Mononuclear cell (primary cell): ENCODE measurements around the gene FAM47C. TPM values are rescaled to one million over a fixed set of nuclear protein-coding genes. Genes with fewer than 3 reads are reported as not detected.
"Not testable (repeated sequence)": the region's sequence is repeated elsewhere in the genome, so short reads cannot be mapped to it uniquely, and the experiment has no call there.

Source experiments
- H3K27me3 ChIP-seq: 2 replicates; pipeline ENCODE4 v1.6.0; 2011; ENCODE audit warnings: low read length, control low read depth; ENCODE audit not compliant: insufficient read depth
- H3K4me1 ChIP-seq: 2 replicates; pipeline ENCODE4 v1.5.1; 2011; ENCODE audit warnings: mild to moderate bottlenecking, low read length, control low read depth; ENCODE audit not compliant: insufficient read depth
- H3K4me3 ChIP-seq: 2 replicates; pipeline ENCODE4 v1.5.1; 2011; ENCODE audit warnings: mild to moderate bottlenecking, low read length, moderate library complexity
- H3K9me3 ChIP-seq: 2 replicates; pipeline ENCODE4 v1.5.1; 2011; ENCODE audit warnings: low read depth, mild to moderate bottlenecking, control low read depth, low read length
- total RNA-seq: library from RNA; depleted of rRNA; stranded (reverse); fragments of >200 nt; gene quantifications from one replicate; pipeline ENCODE4 v1.2.3, GENCODE V29; 2012

Gene FAM47C
- total RNA-seq, result not detected

- not testable (repeated sequence) for H3K4me1 ChIP-seq, H3K9me3 ChIP-seq, H3K27me3 ChIP-seq, H3K4me3 ChIP-seq
Observed at GRCh38 chrX:37008182-37008581, at the start of gene FAM47C. Gene FAM47C (plus strand): TSS chrX:37008366. CDS start chrX:37008411, 45 bp downstream.

- H3K9me3 ChIP-seq, result no peaks in the 10 kb centered on the region
- no peaks in the 10 kb centered on the region for H3K4me1 ChIP-seq
- no peak overlapping the region for H3K4me3 ChIP-seq
- H3K27me3 ChIP-seq, result peaks cover 13% of the 10 kb centered on the region
Observed at GRCh38 chrX:36961590-36961989, 46.6 kb upstream of the FAM47C start.

DNA sequence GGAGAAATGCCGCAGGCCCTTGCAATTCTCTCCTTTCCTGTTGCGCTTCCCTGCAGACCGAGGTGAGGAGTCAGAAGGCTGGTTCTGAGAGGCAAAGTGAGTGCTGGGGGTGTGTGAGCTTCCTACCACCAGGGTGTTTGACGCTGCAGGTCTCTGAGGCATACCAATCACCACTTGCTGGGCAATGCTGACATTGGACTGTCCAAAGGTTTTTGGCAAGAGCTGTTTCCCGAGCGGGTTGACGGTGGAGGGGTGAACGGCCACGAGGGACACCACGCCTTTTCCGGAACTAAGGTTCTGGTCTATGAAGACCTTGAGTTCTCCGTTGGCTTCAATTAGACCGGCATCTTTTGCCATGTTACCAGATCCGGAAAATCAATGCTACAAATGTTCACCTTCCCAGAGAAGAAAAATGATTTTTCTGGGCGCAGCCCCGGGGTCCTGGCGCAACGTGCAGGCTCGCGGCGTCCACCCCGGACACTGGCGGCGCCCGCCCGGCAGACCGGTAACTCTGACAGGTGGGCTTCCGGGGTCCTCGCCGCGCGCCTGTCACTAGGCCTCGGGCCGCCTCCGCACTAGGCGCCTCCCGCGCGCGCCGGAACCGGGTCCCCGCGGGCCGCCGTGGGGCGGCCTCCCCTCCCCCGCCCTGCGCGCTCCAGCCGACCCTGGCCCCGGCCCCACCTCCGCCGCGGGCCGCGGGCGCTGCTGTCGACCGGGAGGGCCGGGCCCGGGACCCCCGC is 44.9 kb upstream of the FAM47C start:
- Histone ChIP-seq H3K9me3 (no peaks in the 10 kb centered on the region), H3K27me3 (peaks cover 6% of the 10 kb centered on the region), H3K4me3 (no peak overlapping the region), H3K4me1 (no peaks in the 10 kb centered on the region)

- Histone ChIP-seq H3K27me3 (peaks cover 4% of the 10 kb centered on the region), H3K4me3 (no peak overlapping the region), H3K4me1 (no peaks in the 10 kb centered on the region), H3K9me3 (no peaks in the 10 kb centered on the region)
Observed at GRCh38 chrX:36963852-36964251, 44.3 kb upstream of the FAM47C start.

- H3K27me3 ChIP-seq, result no peaks in the 10 kb centered on the region
- H3K9me3 ChIP-seq, result no peaks in the 10 kb centered on the region
- H3K4me3 ChIP-seq, result no peak overlapping the region
- no peaks in the 10 kb centered on the region for H3K4me1 ChIP-seq
Observed at GRCh38 chrX:36973575-36973974, 34.6 kb upstream of the FAM47C start.

GRCh38 chrX:36974911-36975310 is 33.3 kb upstream of the FAM47C start:
- Histone ChIP-seq H3K4me1 (no peaks in the 10 kb centered on the region), H3K27me3 (no peaks in the 10 kb centered on the region), H3K9me3 (no peaks in the 10 kb centered on the region), H3K4me3 (no peak overlapping the region)

DNA sequence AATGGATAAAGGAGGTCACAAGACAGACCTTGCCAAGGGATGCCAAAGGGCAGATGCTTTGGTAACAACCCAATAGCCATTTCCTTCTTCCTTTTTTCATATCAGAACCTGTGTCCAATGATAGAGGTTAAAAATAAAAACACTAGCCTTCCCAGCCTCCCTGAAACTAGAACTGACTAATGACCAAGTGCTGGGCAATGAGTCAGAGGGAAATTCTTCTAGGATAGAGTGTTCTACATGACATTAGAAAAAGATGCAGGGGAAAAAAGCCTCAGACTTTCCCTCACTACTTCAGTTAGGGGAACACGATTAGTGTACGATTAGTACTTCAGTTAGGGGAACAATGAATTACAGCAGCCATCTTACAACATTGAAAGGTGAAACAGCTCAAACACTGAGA is 29.3 kb upstream of the FAM47C start:
- Histone ChIP-seq H3K27me3 (no peaks in the 10 kb centered on the region), H3K9me3 (no peaks in the 10 kb centered on the region), H3K4me1 (no peaks in the 10 kb centered on the region), H3K4me3 (no peak overlapping the region)

DNA sequence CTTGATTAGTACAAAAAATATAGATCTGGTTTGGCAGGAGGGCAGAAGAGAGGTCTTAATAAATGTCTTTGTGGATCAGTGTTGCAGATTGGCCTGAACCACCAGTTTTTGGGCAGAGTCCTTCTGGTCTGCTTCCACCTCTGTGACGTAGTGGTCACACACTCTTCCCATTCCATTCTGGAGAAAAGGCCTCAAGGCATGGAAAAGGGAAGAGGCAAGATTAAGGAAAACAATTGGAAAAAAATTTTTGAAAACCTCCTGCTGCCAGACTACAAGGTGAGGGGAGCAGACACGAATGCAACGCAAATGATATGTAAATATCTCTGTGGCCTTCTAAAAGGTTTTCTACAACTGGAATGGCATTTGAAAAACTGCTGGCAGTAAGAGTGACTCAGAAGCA is 24.3 kb upstream of the FAM47C start:
- Histone ChIP-seq H3K27me3 (no peaks in the 10 kb centered on the region), H3K9me3 (no peaks in the 10 kb centered on the region), H3K4me3 (no peak overlapping the region), H3K4me1 (no peaks in the 10 kb centered on the region)

- H3K9me3 ChIP-seq, H3K4me1 ChIP-seq, H3K4me3 ChIP-seq, H3K27me3 ChIP-seq: not testable (repeated sequence)
Observed at GRCh38 chrX:36985416-36986209, 22.6 kb upstream of the FAM47C start.

- Histone ChIP-seq H3K4me1 (no peaks in the 10 kb centered on the region), H3K27me3 (no peaks in the 10 kb centered on the region), H3K9me3 (no peaks in the 10 kb centered on the region), H3K4me3 (no peak overlapping the region)
Observed at GRCh38 chrX:36986231-36986630, 21.9 kb upstream of the FAM47C start.

- H3K4me3 ChIP-seq, H3K27me3 ChIP-seq, H3K9me3 ChIP-seq, H3K4me1 ChIP-seq: not testable (repeated sequence)
Observed at GRCh38 chrX:36987212-36987611, 21.0 kb upstream of the FAM47C start.

- H3K27me3 ChIP-seq, result no peaks in the 10 kb centered on the region
- no peaks in the 10 kb centered on the region for H3K9me3 ChIP-seq
- H3K4me1 ChIP-seq, result no peaks in the 10 kb centered on the region
- no peak overlapping the region for H3K4me3 ChIP-seq
Observed at GRCh38 chrX:37000140-37000539, 8.0 kb upstream of the FAM47C start.

GRCh38 chrX:37010496-37010895 is 2.3 kb downstream of the FAM47C start:
- H3K9me3 ChIP-seq, result no peaks in the 10 kb centered on the region
- no peaks in the 10 kb centered on the region for H3K27me3 ChIP-seq
- H3K4me3 ChIP-seq, result no peak overlapping the region
- H3K4me1 ChIP-seq, result no peaks in the 10 kb centered on the region

- not testable (repeated sequence) for H3K4me1 ChIP-seq, H3K27me3 ChIP-seq, H3K9me3 ChIP-seq, H3K4me3 ChIP-seq
Observed at GRCh38 chrX:37034260-37034659, 26.1 kb downstream of the FAM47C start.

GRCh38 chrX:37036674-37037220 is 28.6 kb downstream of the FAM47C start:
- not testable (repeated sequence) for H3K9me3 ChIP-seq, H3K4me1 ChIP-seq, H3K27me3 ChIP-seq, H3K4me3 ChIP-seq
